Measurements from ENCODE around the gene MRC2. TPM values are rescaled to one million over a fixed set of nuclear protein-coding genes. Genes with fewer than 3 reads are reported as not detected.

Gene MRC2
- polyA plus RNA-seq, 2 of the 4 experiments (the other 2 are of a cell fraction): 20.2 to 57.3 TPM

DNA sequence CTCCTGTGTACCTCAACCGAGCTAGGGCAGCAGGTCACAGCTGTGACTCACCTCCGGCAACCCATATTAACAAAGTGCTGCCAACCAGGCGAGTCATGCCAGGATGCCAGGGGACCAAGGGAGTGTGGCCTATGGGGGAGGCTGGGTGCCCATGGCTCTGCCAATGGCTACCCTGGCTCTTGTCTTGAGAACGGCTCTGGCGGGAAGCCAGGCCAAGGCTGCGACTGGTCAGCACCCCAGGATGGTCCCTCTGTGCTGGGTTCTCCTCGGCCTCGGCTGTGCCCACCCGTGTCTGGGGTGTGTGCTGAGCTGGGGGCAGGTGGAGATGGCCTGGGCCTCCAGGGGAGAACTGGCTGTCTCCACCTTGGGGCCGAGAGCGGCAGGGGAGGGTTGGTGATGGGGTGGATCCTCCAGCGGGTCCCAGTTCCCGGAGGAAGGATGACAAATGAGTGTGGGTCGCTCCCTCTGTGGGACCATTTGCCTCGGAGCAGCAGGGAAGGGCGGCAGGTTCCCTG, 75.8 kb downstream of the MRC2 start:
- ChIA-PET CTCF (interaction anchor here (0.6 to 6.3 kb wide), 35 partner anchors 8 to 703 kb away, joined by 3 to 39 read pairs (median 4); partner anchors contain the start of gene TANC2), POLR2A (interaction anchor here (1.0 kb wide), 1 partner anchor 264 kb away, joined by 4 read pairs; no protein-coding TSS in a partner anchor)
- Histone ChIP-seq H3K4me2 (peak overlapping the region; percentile 95), H3K4me1 (peaks cover 21% of the 10 kb centered on the region), H3K27ac (peak overlapping the region; percentile 96 to 97), H3K4me3 (peak overlapping the region; percentile 70), H3K9me3 (peaks cover 7% of the 10 kb centered on the region; the same call in 2 of the 3 replicates)
- FAIRE-seq: peak; percentile 49
- 6% methylated on average over 16 of the region's 16 CpGs for WGBS (ENCODE audit: missing lambda C conversion rate)
- peak; percentile 76 to 79 for ATAC-seq
- DNase-seq (ENCODE audit: low read depth in 1 of 2, low spot score in 1 of 2): peak; percentile 38 to 70
- TF ChIP-seq KDM1A (IDR thresholded peaks at IDR 0.05; ENCODE audit: low read depth) (no peak), GATA3 (IDR thresholded peaks at IDR 0.05; ENCODE audit: borderline replicate concordance) (peak; percentile 38; the same call in 1 of the 2 replicates), FOSL2 (IDR thresholded peaks at IDR 0.05) (peak; percentile 67; the same call in 1 of the 2 replicates), FOSL2 (CRISPR knock-in tag; IDR thresholded peaks at IDR 0.05) (peak; percentile 77), HOXB5 (CRISPR knock-in tag; IDR thresholded peaks at IDR 0.05) (peak; percentile 11; the same call in 1 of the 2 replicates)
- TF ChIP-seq, protein P1, sequence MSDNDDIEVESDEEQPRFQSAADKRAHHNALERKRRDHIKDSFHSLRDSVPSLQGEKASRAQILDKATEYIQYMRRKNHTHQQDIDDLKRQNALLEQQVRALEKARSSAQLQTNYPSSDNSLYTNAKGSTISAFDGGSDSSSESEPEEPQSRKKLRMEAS (IDR thresholded peaks at IDR 0.05): peak; percentile 53

DNA sequence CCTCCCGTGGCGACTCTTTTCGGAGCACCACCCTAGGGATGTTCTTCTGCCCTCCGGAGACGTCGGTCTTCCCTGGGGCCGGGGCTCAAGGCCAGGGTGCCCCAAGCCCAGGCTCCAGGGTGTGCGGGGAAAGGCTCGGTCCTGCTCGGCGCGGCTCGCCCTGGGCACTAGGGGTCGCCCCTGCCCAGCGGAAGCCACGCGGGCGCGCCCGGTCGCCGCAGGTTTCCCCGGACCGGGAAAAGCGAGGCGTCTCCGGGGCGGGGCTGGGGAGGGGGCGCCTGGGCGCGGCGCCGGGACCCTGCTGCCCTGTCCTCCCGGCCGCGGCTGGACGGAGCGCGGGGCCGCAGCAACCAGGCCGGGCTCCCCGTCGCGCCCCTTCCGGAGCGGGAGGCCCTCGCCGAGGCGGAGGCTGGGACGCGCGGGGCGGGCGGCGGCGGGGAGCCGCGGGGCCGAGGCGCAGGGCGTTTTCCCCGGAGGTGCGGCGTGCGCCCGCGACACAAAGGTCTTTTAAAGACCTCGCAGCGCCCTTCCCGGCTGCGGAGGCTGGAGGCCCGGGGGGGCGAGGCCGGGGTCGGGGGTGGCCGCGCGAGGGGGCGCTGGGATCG, 76.4 kb downstream of the MRC2 start:
- H3K4me3 ChIP-seq: peak overlapping the region; percentile 70
- peak overlapping the region; percentile 95 for H3K4me2 ChIP-seq
- H3K9me3 ChIP-seq: peaks cover 13% of the 10 kb centered on the region
- FAIRE-seq: no peak
- H3K4me1 ChIP-seq: peaks cover 21% of the 10 kb centered on the region
- peak; percentile 64 to 74 for DNase-seq (ENCODE audit: low read depth in 1 of 2, low spot score in 1 of 2)
- POLR2A ChIA-PET: interaction anchor here (1.0 to 1.4 kb wide), 2 partner anchors 262 to 263 kb away, joined by 4 read pairs; partner anchors contain the start of gene TANC2
- under 1% methylated on average over 29 of the region's 80 CpGs for WGBS (ENCODE audit: missing lambda C conversion rate)
- ATAC-seq: peak; percentile 86 to 93
- H3K27ac ChIP-seq: peak overlapping the region; percentile 96 to 97
- CTCF ChIA-PET: interaction anchor here (0.8 to 6.3 kb wide), 27 partner anchors 8 to 703 kb away, joined by 3 to 39 read pairs (median 4); no protein-coding TSS in a partner anchor
- TF ChIP-seq EHMT2 (IDR thresholded peaks at IDR 0.05; ENCODE audit: low read depth) (no peak), KDM5A (IDR thresholded peaks at IDR 0.05) (peak; percentile 45), SREBF2 (IDR thresholded peaks at IDR 0.05) (no peak), JUNB (IDR thresholded peaks at IDR 0.05) (no peak), HOXB5 (CRISPR knock-in tag; IDR thresholded peaks at IDR 0.05) (no peak), ESRRA (IDR thresholded peaks at IDR 0.05; ENCODE audit: borderline replicate concordance, low read length) (no peak), SMC3 (IDR thresholded peaks at IDR 0.05) (peak; percentile 99), MAFK (IDR thresholded peaks at IDR 0.05; ENCODE audit: partially characterized antibody) (no peak), JUN (IDR thresholded peaks at IDR 0.05) (peak in 1 of 2 experiments; percentile 76; a peak in 3 of 5 replicates), NPAS2 (CRISPR knock-in tag; IDR thresholded peaks at IDR 0.05; ENCODE audit: borderline replicate concordance) (no peak), MAZ (IDR thresholded peaks at IDR 0.05; ENCODE audit: borderline replicate concordance, low read depth, low read length) (no peak), CHD4 (IDR thresholded peaks at IDR 0.05; ENCODE audit: borderline replicate concordance) (no peak), TP53 (CRISPR knock-in tag; IDR thresholded peaks at IDR 0.05) (no peak), MYC (IDR thresholded peaks at IDR 0.05; ENCODE audit: borderline replicate concordance, low read length) (peak; percentile 65; the same call in 1 of the 2 replicates), CEBPB (IDR thresholded peaks at IDR 0.05) (no peak), HOXB13 (CRISPR knock-in tag; IDR thresholded peaks at IDR 0.05; ENCODE audit: low read depth) (no peak), FOXS1 (CRISPR knock-in tag; IDR thresholded peaks at IDR 0.05) (no peak), PHF8 (IDR thresholded peaks at IDR 0.05; ENCODE audit: borderline replicate concordance, low read depth) (no peak), KDM1A (IDR thresholded peaks at IDR 0.05; ENCODE audit: low read depth) (no peak), BHLHE40 (IDR thresholded peaks at IDR 0.05; ENCODE audit: low read depth, low read length) (no peak)
- TF ChIP-seq, protein P2, sequence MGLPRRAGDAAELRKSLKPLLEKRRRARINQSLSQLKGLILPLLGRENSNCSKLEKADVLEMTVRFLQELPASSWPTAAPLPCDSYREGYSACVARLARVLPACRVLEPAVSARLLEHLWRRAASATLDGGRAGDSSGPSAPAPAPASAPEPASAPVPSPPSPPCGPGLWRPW (IDR thresholded peaks at IDR 0.05): no peak
- TF ChIP-seq, protein P3, sequence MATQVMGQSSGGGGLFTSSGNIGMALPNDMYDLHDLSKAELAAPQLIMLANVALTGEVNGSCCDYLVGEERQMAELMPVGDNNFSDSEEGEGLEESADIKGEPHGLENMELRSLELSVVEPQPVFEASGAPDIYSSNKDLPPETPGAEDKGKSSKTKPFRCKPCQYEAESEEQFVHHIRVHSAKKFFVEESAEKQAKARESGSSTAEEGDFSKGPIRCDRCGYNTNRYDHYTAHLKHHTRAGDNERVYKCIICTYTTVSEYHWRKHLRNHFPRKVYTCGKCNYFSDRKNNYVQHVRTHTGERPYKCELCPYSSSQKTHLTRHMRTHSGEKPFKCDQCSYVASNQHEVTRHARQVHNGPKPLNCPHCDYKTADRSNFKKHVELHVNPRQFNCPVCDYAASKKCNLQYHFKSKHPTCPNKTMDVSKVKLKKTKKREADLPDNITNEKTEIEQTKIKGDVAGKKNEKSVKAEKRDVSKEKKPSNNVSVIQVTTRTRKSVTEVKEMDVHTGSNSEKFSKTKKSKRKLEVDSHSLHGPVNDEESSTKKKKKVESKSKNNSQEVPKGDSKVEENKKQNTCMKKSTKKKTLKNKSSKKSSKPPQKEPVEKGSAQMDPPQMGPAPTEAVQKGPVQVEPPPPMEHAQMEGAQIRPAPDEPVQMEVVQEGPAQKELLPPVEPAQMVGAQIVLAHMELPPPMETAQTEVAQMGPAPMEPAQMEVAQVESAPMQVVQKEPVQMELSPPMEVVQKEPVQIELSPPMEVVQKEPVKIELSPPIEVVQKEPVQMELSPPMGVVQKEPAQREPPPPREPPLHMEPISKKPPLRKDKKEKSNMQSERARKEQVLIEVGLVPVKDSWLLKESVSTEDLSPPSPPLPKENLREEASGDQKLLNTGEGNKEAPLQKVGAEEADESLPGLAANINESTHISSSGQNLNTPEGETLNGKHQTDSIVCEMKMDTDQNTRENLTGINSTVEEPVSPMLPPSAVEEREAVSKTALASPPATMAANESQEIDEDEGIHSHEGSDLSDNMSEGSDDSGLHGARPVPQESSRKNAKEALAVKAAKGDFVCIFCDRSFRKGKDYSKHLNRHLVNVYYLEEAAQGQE (IDR thresholded peaks at IDR 0.05): no peak
- TF ChIP-seq, protein P4, sequence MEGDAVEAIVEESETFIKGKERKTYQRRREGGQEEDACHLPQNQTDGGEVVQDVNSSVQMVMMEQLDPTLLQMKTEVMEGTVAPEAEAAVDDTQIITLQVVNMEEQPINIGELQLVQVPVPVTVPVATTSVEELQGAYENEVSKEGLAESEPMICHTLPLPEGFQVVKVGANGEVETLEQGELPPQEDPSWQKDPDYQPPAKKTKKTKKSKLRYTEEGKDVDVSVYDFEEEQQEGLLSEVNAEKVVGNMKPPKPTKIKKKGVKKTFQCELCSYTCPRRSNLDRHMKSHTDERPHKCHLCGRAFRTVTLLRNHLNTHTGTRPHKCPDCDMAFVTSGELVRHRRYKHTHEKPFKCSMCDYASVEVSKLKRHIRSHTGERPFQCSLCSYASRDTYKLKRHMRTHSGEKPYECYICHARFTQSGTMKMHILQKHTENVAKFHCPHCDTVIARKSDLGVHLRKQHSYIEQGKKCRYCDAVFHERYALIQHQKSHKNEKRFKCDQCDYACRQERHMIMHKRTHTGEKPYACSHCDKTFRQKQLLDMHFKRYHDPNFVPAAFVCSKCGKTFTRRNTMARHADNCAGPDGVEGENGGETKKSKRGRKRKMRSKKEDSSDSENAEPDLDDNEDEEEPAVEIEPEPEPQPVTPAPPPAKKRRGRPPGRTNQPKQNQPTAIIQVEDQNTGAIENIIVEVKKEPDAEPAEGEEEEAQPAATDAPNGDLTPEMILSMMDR (IDR thresholded peaks at IDR 0.05): peak; percentile 99
- TF ChIP-seq, protein P5, sequence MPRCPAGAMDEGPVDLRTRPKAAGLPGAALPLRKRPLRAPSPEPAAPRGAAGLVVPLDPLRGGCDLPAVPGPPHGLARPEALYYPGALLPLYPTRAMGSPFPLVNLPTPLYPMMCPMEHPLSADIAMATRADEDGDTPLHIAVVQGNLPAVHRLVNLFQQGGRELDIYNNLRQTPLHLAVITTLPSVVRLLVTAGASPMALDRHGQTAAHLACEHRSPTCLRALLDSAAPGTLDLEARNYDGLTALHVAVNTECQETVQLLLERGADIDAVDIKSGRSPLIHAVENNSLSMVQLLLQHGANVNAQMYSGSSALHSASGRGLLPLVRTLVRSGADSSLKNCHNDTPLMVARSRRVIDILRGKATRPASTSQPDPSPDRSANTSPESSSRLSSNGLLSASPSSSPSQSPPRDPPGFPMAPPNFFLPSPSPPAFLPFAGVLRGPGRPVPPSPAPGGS (IDR thresholded peaks at IDR 0.05): no peak

All from A549 (cell line).